Measurements from ENCODE around the gene NEK7.
"Not testable (repeated sequence)": the region's sequence is repeated elsewhere in the genome, so short reads cannot be mapped to it uniquely, and the experiment has no call there.

The NEK7 gene
- 109 to 170 (median 130) reads per million in 4 experiments for total RNA-seq

GRCh38 chr1:198156745-198157240 lies at the start of gene NEK7:
Gene NEK7, plus strand, starts transcription at chr1:198156998. Its CDS starts 75,583 bp downstream, at chr1:198232581.
- DNase-seq: peak; percentile 47

- DNase-seq: no peak
Measured at GRCh38 chr1:198107091-198107501, 49.7 kb upstream of the NEK7 start.

GRCh38 chr1:198108636-198109370 lies 48.0 kb upstream of the NEK7 start:
- DNase-seq: no peak

DNA sequence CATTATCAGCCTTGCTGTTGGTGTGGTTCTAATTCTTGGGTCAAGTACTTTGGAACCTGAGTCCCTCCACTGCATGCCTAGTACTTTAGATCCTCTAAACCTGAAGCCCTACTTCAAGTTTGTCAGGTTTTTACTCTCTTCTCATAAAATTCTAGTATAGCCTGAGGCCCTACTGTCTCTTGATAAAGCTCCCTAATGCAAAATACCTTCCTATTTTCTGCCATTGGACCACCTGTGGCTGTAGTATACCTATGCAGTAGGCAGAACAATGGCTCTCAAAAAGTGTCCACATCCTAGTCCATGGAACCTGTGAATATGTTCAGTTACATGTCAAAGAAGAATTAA lies 47.5 kb upstream of the NEK7 start:
- no peak for DNase-seq

- no peak for DNase-seq
Measured at GRCh38 chr1:198113342-198113750, 43.5 kb upstream of the NEK7 start.

DNA sequence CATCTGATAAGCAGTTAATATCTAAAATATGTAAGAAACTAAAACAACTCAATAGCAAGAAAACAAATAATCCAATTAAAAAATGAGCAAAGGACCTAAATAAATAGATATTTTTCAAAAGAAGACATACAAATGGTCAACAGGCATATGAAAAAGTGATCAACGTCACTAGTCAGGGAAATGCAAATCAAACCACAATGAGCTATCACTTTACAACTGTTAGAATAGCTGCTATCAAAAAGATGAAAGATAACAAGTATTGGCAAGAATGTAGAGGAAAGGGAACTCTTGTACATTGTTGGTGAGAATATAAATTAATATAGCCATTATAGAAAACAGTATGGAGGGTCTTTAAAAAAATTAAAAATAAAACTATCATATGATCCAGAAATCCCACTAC lies 40.7 kb upstream of the NEK7 start:
- DNase-seq: no peak

- DNase-seq: no peak
Measured at GRCh38 chr1:198116469-198116868, 40.3 kb upstream of the NEK7 start.

DNA sequence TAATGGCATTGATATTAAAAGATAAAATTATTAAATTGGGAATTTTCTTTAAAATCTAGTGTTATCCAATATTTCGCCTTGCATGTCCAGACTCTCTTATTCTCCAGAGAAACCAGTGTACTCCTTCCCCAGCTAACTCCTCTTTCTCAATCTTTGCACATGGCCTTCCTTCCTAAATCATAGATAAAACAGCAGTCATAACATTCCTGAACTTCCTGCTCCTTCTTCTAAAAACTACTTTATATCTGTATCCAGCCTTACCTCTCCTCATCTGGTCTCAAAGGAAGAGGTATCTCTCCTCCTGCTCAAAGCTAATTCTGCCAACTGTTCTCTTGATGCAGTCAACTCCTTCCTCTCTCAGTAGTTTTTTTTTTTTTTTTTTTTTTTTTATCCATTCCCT lies 39.5 kb upstream of the NEK7 start:
- no peak for DNase-seq

GRCh38 chr1:198118134-198118533 lies 38.7 kb upstream of the NEK7 start:
- no peak for DNase-seq

- DNase-seq: no peak
Measured at GRCh38 chr1:198119906-198120305, 36.9 kb upstream of the NEK7 start.

GRCh38 chr1:198121056-198121826 lies 35.6 kb upstream of the NEK7 start:
- DNase-seq: no peak

GRCh38 chr1:198122693-198123092 lies 34.1 kb upstream of the NEK7 start:
- no peak for DNase-seq

- DNase-seq: no peak
Measured at GRCh38 chr1:198123133-198123532, 33.7 kb upstream of the NEK7 start.

DNA sequence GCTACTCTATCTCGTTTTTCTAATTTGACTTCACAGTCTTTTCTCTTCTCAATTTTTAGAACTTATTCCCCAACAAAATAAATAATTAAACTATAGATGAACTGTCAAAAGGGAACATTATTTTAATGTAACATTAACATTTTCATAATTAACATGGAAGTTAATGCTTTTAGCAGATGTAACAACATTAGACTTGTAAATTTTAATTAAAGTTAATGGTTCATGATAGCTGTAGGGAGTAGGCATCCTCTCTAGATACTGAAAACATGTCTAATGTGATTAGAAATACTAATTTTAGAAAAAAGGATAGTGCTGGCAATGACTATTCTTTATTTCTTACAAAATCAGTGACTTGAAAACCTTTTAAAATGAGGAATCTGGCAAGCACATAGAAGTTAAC lies 32.1 kb upstream of the NEK7 start:
- no peak for DNase-seq

- no peak for DNase-seq
Measured at GRCh38 chr1:198125995-198126735, 30.6 kb upstream of the NEK7 start.

DNA sequence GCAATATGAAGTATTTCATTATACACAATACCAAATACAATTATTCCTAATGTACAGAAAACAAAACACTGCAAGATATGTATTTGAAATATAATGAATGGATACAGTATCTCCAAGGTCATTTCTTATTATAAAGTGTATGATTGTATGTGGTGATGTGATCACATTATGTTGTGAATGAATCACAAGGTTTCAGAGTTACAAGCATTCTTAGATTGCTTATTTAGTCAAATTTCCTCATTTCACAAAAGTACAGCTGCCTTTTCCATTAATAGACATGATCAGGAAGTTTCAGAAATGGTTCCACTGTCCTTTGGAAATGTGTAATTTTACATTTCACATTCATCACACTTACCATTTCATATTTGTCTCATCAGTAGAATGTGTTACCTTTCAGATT lies 28.3 kb upstream of the NEK7 start:
- DNase-seq: no peak

DNA sequence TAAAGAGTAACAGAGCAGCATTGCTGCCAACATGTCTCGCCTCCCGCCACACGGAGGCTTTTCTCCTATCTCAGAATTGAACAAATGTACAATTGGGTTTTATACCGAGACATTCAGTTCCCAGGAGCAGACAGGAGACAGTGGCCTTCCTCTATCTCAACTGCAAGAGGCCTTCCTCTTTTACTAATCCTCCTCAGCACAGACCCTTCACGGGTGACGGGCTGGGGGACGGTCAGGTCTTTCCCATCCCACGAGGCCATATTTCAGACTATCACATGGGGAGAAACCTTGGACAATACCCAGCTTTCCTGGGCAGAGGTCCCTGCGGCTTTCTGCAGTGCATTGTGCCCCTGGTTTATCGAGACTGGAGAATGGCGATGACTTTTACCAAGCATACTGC lies 26.7 kb upstream of the NEK7 start:
- not testable (repeated sequence) for DNase-seq

GRCh38 chr1:198132060-198132781 lies 24.6 kb upstream of the NEK7 start:
- DNase-seq: no peak

DNA sequence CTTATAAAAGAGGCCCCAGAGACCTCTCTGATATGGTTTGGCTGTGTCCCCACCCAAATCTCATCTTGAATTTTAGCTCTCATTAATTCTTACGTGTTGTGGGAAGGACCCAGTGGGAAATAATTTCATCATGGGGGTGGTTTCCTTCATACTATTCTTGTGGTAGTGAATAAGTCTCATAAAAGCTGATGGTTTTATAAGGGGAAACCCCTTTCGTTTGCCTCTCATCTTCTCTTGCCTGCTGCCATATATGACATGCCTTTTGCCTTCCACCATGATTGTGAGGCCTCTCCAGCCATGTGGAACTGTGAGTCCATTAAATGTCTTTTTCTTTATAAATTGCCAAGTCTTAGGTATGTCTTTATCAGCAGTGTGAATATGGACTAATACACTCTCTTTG lies 22.5 kb upstream of the NEK7 start:
- no peak for DNase-seq

- no peak for DNase-seq
Measured at GRCh38 chr1:198135366-198135765, 21.4 kb upstream of the NEK7 start.

- DNase-seq: no peak
Measured at GRCh38 chr1:198141668-198142351, 15.0 kb upstream of the NEK7 start.

DNA sequence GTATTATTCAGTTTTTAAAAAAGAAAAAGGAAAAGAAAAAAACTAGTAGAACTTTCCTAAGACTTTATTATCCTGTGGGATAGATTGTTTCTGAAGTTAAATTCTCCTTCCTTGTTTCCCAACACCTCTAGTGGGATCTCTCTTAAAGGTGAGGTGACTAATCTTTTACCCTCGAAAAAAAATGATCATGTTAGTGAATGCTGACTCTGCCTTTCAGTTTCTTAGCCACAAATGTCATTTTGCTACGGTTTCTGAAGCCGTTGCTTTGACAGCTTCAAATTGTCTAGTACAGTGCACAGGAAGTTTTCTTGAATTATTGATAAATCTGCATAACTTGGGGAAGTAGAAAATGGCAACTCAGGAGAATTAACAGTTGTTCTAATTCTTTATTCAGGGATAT lies 13.0 kb upstream of the NEK7 start:
- no peak for DNase-seq

All from effector CD8-positive, alpha-beta T cell (primary cell).